ENCODE measurements around the gene MARF1. TPM values are rescaled to one million over a fixed set of nuclear protein-coding genes. Genes with fewer than 3 reads are reported as not detected.
A peak's percentile ranks its signal among the peaks of the same experiment; 100 is the strongest.
"Not testable (repeated sequence)": the region's sequence is repeated elsewhere in the genome, so short reads cannot be mapped to it uniquely, and the experiment has no call there.

MARF1 gene
- total and polyA plus RNA-seq, 10 donors: 24.0 to 169 (median 94.7) TPM

DNA sequence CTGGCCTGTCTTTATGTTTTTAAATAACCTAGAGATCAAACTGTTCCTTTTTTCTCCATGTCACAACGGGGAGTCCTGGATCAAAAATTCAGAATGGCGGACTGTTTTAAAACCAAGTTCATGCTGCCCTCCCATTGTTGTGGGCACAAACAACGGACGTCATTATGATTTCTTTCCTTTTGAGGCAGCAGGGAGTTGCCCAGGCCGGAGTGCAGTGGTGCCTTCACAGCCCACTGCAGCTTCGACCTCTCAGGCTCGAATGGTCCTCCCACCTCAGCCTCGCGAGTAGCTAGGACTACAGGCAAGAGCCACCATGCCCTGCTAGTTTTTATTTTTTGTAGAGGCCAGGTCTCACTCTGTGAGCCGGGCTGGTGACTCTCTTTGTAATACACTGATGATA is 33.6 kb upstream of the MARF1 start:
- Histone ChIP-seq H3K36me3 (peaks cover 0 to 95% (median 45%) of the 10 kb centered on the region in 6 donors), H3K27ac (no peak overlapping the region), H3K9me3 (no peaks in the 10 kb centered on the region), H3K27me3 (replicated peaks in 1 of 7) (no peaks in the 10 kb centered on the region), H3K4me3 (no peak overlapping the region), H3K4me1 (peaks cover 9 to 36% (median 22%) of the 10 kb centered on the region in 6 donors)
- WGBS, 5 donors: 82 to 90% (median 83%) methylated on average over 9 to 10 of the region's 10 CpGs
- no peak for TF ChIP-seq POLR2AphosphoS5 (IDR thresholded peaks at IDR 0.05)
- TF ChIP-seq POLR2A (IDR thresholded peaks at IDR 0.05): no peak
- TF ChIP-seq, protein P1, sequence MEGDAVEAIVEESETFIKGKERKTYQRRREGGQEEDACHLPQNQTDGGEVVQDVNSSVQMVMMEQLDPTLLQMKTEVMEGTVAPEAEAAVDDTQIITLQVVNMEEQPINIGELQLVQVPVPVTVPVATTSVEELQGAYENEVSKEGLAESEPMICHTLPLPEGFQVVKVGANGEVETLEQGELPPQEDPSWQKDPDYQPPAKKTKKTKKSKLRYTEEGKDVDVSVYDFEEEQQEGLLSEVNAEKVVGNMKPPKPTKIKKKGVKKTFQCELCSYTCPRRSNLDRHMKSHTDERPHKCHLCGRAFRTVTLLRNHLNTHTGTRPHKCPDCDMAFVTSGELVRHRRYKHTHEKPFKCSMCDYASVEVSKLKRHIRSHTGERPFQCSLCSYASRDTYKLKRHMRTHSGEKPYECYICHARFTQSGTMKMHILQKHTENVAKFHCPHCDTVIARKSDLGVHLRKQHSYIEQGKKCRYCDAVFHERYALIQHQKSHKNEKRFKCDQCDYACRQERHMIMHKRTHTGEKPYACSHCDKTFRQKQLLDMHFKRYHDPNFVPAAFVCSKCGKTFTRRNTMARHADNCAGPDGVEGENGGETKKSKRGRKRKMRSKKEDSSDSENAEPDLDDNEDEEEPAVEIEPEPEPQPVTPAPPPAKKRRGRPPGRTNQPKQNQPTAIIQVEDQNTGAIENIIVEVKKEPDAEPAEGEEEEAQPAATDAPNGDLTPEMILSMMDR (IDR thresholded peaks at IDR 0.05 in 8 of 11, conservative IDR thresholded peaks at IDR 0.05 in 3 of 11): no peak
- no peak for DNase-seq
- intact Hi-C loops (cut with DNase I; ENCODE audit: low total_unique reads): no loop called here

DNA sequence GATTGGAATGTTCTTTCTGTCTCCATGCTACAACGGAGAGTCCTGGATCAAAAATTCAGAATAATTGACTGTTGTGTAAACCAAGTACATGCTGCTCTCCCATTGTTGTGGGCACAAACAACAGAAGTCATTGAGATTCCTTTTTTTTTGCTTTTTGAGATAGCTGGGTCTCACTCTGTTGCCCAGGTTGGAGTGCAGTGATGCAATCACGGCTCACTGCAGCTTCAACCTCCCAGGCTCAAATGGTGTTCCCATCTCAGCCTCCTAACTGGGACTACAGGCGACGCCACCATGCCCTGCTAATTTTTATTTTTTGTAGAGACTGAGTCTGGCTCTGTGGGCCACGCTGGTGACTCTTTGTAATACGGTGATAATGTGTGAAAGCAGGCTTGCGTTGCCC is 31.6 kb upstream of the MARF1 start:
- no peaks in the 10 kb centered on the region for H3K27me3 ChIP-seq (replicated peaks in 1 of 7)
- DNase-seq: no peak
- peaks cover 0 to 96% (median 47%) of the 10 kb centered on the region in 6 donors for H3K36me3 ChIP-seq
- whole genome bisulfite sequencing, 5 donors: 92 to 98% (median 93%) methylated on average over 7 of the region's 7 CpGs
- TF ChIP-seq POLR2A (IDR thresholded peaks at IDR 0.05): no peak
- TF ChIP-seq, protein P1 (IDR thresholded peaks at IDR 0.05 in 8 of 11, conservative IDR thresholded peaks at IDR 0.05 in 3 of 11): no peak
- no peak for TF ChIP-seq POLR2AphosphoS5 (IDR thresholded peaks at IDR 0.05)
- no peaks in the 10 kb centered on the region for H3K9me3 ChIP-seq
- intact Hi-C loops (cut with DNase I; ENCODE audit: low total_unique reads): no loop called here
- no peak overlapping the region for H3K4me3 ChIP-seq
- H3K4me1 ChIP-seq: peaks cover 9 to 49% (median 22%) of the 10 kb centered on the region in 6 donors
- peak overlapping the region in 3 of 8 donors; percentile 29 to 95 (median 93) for H3K27ac ChIP-seq

DNA sequence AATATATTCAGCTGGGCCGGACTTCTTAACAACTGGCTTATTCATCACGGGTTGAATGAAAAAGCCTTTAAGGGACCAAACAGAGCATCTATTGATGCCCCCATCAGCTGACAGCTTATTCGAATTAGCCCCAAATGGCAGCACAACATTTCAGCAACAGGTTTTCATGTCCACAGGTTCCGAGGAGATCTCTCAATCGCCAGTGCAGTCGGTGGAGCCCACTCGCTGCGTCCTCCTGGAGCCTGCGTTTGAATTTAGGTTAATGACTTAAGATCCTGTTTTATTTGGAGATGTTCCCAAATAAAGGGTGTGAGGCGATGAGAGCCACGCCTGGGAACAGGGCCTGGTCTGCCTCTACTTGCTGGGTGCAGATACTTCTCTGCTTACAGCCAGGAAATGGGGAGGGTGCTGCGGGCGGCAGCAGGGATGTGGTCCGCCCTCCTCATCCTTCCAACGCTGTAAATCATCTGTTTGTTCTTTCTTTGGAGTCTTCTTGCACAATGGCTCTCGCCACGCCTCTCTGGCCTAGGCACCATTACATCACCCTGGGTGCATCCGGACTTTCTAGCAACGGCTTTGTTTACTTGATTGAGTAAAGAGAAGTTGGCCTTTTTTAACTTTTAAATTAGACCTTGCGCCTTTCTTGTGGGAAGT is 29.7 kb upstream of the MARF1 start:
- peak overlapping the region in 1 of 8 donors; percentile 51 for H3K4me3 ChIP-seq
- H3K36me3 ChIP-seq: peaks cover 0 to 96% (median 47%) of the 10 kb centered on the region in 6 donors
- peak; percentile 61 to 93 (median 87) for TF ChIP-seq POLR2AphosphoS5 (IDR thresholded peaks at IDR 0.05)
- TF ChIP-seq, protein P1 (IDR thresholded peaks at IDR 0.05 in 8 of 11, conservative IDR thresholded peaks at IDR 0.05 in 3 of 11): no peak
- no peaks in the 10 kb centered on the region for H3K9me3 ChIP-seq
- no peaks in the 10 kb centered on the region for H3K27me3 ChIP-seq (replicated peaks in 1 of 7)
- 18 to 24% (median 21%) methylated on average over 20 of the region's 20 CpGs for WGBS, 5 donors
- intact Hi-C loops (cut with DNase I; ENCODE audit: low total_unique reads): no loop called here
- H3K27ac ChIP-seq: peak overlapping the region; percentile 72 to 95 (median 92)
- H3K4me1 ChIP-seq: peaks cover 9 to 49% (median 22%) of the 10 kb centered on the region in 6 donors
- DNase-seq: peak; percentile 93

DNA sequence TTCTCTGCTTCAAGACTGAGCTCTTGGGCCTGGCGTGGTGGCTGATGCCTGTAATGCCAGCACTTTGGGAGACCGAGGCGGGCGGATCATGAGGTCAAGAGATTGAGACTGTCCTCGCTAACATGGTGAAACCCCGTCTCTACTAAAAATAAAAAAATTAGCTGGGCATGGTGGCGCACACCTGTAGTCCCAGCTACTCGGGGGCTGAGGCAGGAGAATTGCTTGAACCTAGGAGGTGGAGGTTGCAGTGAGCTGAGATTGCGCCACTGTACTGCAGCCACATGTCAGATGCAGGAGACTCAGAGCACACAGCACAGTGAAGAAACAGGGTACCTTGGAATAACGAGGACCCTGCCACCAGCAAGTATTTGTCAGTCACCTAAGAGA is 29.2 kb upstream of the MARF1 start:
- H3K9me3 ChIP-seq; H3K27me3 ChIP-seq (replicated peaks in 1 of 7); intact Hi-C loops (cut with DNase I; ENCODE audit: low total_unique reads); DNase-seq: not testable (repeated sequence)
- Histone ChIP-seq H3K36me3 (peaks cover 2 to 96% (median 49%) of the 10 kb centered on the region in 6 donors), H3K4me3 (peak overlapping the region in 1 of 8 donors; percentile 51), H3K27ac (peak overlapping the region; percentile 72 to 95 (median 92)), H3K4me1 (peaks cover 9 to 49% (median 22%) of the 10 kb centered on the region in 6 donors)
- WGBS, 5 donors: 76 to 92% (median 83%) methylated on average over 10 of the region's 10 CpGs

Measured in spleen (tissue), 11 donors.